Muscle layer of colon (tissue), 2 donors: ENCODE results near the gene GPR183.

Source experiments
- H3K27ac ChIP-seq: one replicate; pipeline ENCODE4 v1.7.0; 2013; ENCODE audit warnings: low read depth, mild to moderate bottlenecking, low read length, moderate library complexity
- H3K27me3 ChIP-seq, 2 donors: one replicate each; pipeline ENCODE4 v1.7.0; 2013; ENCODE audit warnings: low read length in 2 of 2, mild to moderate bottlenecking in 2 of 2; ENCODE audit not compliant: insufficient read depth in 2 of 2, control insufficient read depth in 1 of 2
- H3K36me3 ChIP-seq: one replicate; pipeline ENCODE4 v1.7.0; 2013; ENCODE audit warnings: mild to moderate bottlenecking, low read length; ENCODE audit not compliant: insufficient read depth
- H3K4me1 ChIP-seq: one replicate; pipeline ENCODE4 v1.7.0; 2013; ENCODE audit warnings: mild to moderate bottlenecking, low read length; ENCODE audit not compliant: insufficient read depth
- H3K4me3 ChIP-seq, 2 donors: one replicate each; pipeline ENCODE4 v1.7.0; 2013; ENCODE audit warnings: low read length in 2 of 2, low read depth in 1 of 2, mild to moderate bottlenecking in 1 of 2, moderate library complexity in 1 of 2
- H3K9ac ChIP-seq: one replicate; pipeline ENCODE4 v1.7.0; 2013; ENCODE audit warnings: low read length
- H3K9me3 ChIP-seq: one replicate; pipeline ENCODE4 v1.7.0; 2013; ENCODE audit warnings: mild to moderate bottlenecking, low read length
- donor health status: abdominal sarcoma.
- donor health status: Adenocarcinoma of cecum.

Gene GPR183

DNA sequence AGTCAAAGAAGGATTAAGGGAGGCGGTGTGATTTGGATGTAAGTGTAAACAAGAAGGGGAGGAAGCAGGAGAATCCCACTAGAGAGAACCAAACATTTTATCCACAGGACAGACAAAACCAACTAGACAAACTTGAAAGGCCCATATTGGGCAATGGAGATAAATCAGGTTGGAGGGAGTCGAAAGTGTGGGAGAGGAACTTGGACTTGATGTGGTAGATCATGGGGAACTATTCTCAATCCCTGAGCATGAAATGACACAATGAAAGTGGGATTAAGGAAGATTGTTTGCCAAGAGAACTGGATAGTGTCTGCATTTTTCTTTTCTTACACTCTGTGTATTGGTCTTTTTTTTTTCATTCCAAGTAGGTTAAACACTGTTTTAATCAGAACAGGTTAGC lies 17.9 kb downstream of the GPR183 start:
- H3K27ac ChIP-seq: no peak overlapping the region
- peaks cover 10% of the 10 kb centered on the region for H3K36me3 ChIP-seq
- peaks cover 16% of the 10 kb centered on the region for H3K4me1 ChIP-seq
- no peaks in the 10 kb centered on the region for H3K27me3 ChIP-seq
- no peak overlapping the region for H3K9ac ChIP-seq
- H3K4me3 ChIP-seq: no peak overlapping the region
- H3K9me3 ChIP-seq: no peaks in the 10 kb centered on the region

- Histone ChIP-seq H3K27me3 (no peaks in the 10 kb centered on the region), H3K4me1 (peaks cover 16% of the 10 kb centered on the region), H3K9me3 (no peaks in the 10 kb centered on the region), H3K4me3 (no peak overlapping the region), H3K36me3 (peaks cover 7% of the 10 kb centered on the region), H3K27ac (no peak overlapping the region), H3K9ac (no peak overlapping the region)
Measured at GRCh38 chr13:99288089-99288488, 19.1 kb downstream of the GPR183 start.

DNA sequence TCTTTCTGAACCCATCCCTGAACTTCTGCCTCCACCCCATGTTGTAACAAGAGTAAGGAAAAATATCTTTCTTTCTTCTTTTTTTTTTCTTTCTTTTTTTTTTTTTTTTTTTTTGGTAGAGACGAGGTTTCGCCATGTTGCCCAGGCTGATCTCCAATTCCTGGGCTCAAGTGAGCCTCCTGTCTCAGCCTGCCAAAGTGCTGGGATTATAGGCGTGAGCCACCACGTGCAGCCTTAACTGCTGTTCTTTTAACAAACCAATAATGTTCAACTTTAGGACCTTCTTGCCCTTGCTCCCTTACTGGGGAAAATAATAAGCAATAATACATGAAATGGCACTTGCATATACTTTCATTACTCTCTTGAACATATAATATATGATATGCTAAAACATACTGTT lies 19.6 kb downstream of the GPR183 start:
- no peaks in the 10 kb centered on the region for H3K27me3 ChIP-seq
- no peak overlapping the region for H3K27ac ChIP-seq
- peaks cover 21% of the 10 kb centered on the region for H3K4me1 ChIP-seq
- H3K4me3 ChIP-seq: no peak overlapping the region
- no peaks in the 10 kb centered on the region for H3K9me3 ChIP-seq
- no peak overlapping the region for H3K9ac ChIP-seq
- peaks cover 3% of the 10 kb centered on the region for H3K36me3 ChIP-seq

GRCh38 chr13:99285432-99286182 lies 21.6 kb downstream of the GPR183 start:
- no peak overlapping the region for H3K9ac ChIP-seq
- H3K9me3 ChIP-seq: no peaks in the 10 kb centered on the region
- no peaks in the 10 kb centered on the region for H3K27me3 ChIP-seq
- peaks cover 27% of the 10 kb centered on the region for H3K4me1 ChIP-seq
- no peak overlapping the region for H3K27ac ChIP-seq
- no peak overlapping the region for H3K4me3 ChIP-seq
- peaks cover 3% of the 10 kb centered on the region for H3K36me3 ChIP-seq

DNA sequence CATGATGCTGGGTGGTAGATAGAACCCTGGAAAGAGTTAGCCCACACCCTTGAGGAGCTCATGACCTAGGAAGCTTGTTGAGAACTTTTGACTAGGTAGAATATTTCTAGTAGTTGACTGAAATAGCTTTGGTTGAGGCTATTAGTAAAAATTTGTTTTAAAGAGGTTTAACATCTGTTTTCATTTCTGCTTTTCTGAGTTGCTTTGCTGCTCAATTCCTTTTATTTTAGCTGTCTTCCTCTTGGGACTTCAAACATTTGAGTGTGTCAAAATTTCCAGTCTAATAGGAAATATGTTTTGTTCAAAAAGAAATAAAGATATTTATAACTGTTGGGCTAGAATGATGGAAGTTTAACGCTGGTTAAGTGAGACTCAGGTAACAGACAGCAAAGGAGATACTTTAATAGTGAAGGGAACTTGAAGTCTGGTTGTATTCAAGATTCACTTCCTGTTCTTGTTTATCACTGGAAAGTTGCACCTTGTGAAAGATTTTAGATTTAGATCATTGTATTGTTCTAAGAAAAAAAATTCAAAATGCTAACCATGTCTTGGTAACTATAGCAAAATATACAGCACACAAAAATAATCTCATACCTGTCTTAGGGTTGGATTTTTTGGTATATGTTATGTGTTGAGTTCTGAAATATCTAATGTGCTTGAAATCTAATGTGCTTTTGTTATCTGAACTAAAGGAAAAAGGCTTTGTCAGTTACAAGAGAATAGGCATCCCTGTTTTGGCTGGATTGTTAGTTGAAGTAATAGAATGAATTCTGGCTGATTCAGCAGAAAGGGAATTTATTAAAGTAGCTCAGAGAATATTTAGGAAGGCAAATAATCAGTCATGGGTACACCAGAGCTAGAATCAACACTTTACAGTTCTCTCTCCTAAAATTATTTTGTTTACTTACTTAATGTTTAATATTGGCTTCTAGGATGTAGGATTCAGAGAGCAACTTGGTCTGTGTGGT lies 24.7 kb downstream of the GPR183 start:
- Histone ChIP-seq H3K27ac (no peak overlapping the region), H3K4me3 (no peak overlapping the region), H3K36me3 (no peaks in the 10 kb centered on the region), H3K4me1 (peaks cover 20% of the 10 kb centered on the region), H3K9me3 (no peaks in the 10 kb centered on the region), H3K27me3 (no peaks in the 10 kb centered on the region), H3K9ac (no peak overlapping the region)

- no peaks in the 10 kb centered on the region for H3K36me3 ChIP-seq
- no peak overlapping the region for H3K4me3 ChIP-seq
- H3K9me3 ChIP-seq: no peaks in the 10 kb centered on the region
- H3K4me1 ChIP-seq: peaks cover 20% of the 10 kb centered on the region
- H3K9ac ChIP-seq: no peak overlapping the region
- H3K27me3 ChIP-seq: no peaks in the 10 kb centered on the region
- H3K27ac ChIP-seq: no peak overlapping the region
Measured at GRCh38 chr13:99281811-99282263, 25.4 kb downstream of the GPR183 start.

DNA sequence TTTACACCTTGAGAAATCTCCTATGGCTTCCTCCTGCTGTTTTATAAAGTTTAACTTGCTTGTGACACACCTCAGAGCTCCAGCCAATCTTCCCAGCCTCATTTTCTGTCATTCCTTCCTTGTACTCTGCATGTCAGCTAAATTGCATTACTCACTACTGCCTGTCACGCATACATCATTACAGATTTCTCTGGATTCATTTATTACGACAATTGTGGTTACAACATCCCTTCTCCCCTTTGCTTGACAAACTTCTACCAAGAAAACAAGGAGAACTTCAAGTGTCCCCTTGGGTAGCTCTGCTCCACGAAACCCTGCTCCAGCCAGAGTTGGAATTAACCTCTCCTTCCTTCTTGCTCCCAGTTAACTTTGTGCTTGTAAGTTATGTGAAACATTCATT lies 27.0 kb downstream of the GPR183 start:
- Histone ChIP-seq H3K9ac (no peak overlapping the region), H3K27ac (no peak overlapping the region)

DNA sequence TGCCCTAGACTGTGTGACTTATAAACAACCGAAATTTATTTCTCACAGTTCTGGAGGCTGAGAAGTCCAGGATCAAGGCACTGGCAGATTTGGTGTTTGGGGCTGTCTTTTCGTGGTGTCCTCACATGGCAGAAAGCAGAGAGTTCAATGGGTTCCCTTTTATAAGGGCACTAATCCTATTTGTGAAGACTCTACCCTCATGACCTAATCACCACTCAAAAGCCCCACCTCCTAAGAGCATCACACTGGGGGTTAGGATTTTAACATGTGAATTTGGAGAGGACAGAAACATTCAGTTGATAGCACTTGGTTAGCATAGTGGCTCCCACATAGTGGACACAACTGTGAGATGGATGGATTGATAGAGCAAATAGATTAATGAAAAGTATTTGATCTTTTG lies 27.6 kb downstream of the GPR183 start:
- Histone ChIP-seq H3K36me3 (no peaks in the 10 kb centered on the region), H3K4me3 (no peak overlapping the region), H3K4me1 (peaks cover 11% of the 10 kb centered on the region), H3K9ac (no peak overlapping the region), H3K9me3 (no peaks in the 10 kb centered on the region), H3K27me3 (no peaks in the 10 kb centered on the region), H3K27ac (no peak overlapping the region)

More for the DNA sequence above, 27.0 kb downstream of the GPR183 start:
- Histone ChIP-seq H3K27me3 (no peaks in the 10 kb centered on the region), H3K9me3 (no peaks in the 10 kb centered on the region), H3K4me1 (peaks cover 11% of the 10 kb centered on the region), H3K4me3 (no peak overlapping the region), H3K36me3 (no peaks in the 10 kb centered on the region)

DNA sequence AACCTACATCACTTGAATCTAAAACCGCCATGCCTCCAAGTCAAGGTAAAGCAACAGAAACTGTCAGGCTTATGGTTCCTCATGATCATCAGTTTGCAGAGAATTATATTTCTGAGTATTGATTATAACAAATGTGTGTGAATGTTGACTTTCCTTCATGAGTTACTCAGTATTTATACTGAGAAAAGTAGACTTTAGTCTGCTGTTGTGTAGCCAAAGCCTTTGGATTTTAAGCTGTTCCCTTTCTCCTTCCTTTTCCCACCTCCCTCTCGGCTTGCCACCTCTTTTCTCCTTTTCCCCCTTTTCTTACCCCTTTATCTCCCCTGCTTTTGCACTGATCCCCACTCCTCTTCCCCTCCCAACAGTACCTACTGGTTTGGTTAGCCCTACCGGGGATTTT lies 28.4 kb downstream of the GPR183 start:
- H3K9me3 ChIP-seq: no peaks in the 10 kb centered on the region
- no peaks in the 10 kb centered on the region for H3K36me3 ChIP-seq
- no peaks in the 10 kb centered on the region for H3K27me3 ChIP-seq
- H3K27ac ChIP-seq: no peak overlapping the region
- peaks cover 11% of the 10 kb centered on the region for H3K4me1 ChIP-seq
- H3K4me3 ChIP-seq: no peak overlapping the region
- no peak overlapping the region for H3K9ac ChIP-seq

DNA sequence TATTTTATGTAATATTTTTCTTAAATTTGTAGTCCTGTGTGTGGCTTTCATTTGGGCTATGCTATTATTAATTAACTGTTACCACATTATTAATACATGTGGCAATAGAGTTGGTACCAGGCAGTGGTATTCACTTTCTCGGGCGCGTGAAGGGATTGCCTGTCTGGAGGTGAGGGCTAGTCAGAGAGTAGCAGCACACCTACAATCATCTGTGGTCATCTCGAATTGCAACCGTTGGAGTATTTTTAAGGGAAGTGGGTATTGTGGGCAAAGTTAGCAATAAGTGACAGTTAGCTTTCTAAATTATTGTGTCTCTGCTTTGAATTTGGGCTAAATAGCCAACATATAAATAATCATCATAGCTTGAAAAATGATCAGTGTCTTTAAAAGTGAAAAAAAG lies 29.0 kb downstream of the GPR183 start:
- no peak overlapping the region for H3K27ac ChIP-seq

DNA sequence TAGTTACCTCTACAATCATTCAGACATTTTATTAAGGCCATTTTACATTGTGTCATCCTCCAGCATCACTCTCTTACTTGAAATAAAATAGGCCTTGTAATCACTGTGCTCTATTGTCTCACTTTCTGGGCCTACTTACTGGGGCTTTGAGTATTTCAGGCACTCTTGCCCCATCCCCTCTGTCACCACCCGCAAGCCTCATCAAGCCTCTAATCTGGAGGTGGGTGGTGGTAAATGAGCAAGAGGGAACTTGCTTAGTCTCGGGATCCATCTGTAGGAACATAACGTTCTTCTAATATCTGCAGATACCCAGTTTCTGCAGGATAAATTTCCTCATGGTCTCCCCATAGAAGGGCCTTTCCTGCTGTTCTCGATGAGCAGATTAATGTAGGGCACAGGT lies 29.6 kb downstream of the GPR183 start:
- H3K36me3 ChIP-seq: no peaks in the 10 kb centered on the region
- no peak overlapping the region for H3K4me3 ChIP-seq
- no peak overlapping the region for H3K9ac ChIP-seq
- H3K27ac ChIP-seq: no peak overlapping the region
- H3K4me1 ChIP-seq: peaks cover 6% of the 10 kb centered on the region
- H3K27me3 ChIP-seq: no peaks in the 10 kb centered on the region
- no peaks in the 10 kb centered on the region for H3K9me3 ChIP-seq

More for the DNA sequence above, 29.0 kb downstream of the GPR183 start:
- no peak overlapping the region for H3K9ac ChIP-seq
- H3K36me3 ChIP-seq: no peaks in the 10 kb centered on the region
- H3K9me3 ChIP-seq: no peaks in the 10 kb centered on the region
- no peak overlapping the region for H3K4me3 ChIP-seq
- no peaks in the 10 kb centered on the region for H3K27me3 ChIP-seq
- peaks cover 11% of the 10 kb centered on the region for H3K4me1 ChIP-seq
